H1 (cell line): ENCODE data around the gene ECSIT. TPM values are rescaled to one million over a fixed set of nuclear protein-coding genes. Genes with fewer than 3 reads are reported as not detected.

ENCODE experiments used
- CEBPB ChIP-seq: IDR thresholded peaks from 2 replicates; pipeline ENCODE4 v1.6.1; 2012; ENCODE audit warnings: low read depth, low read length
- RFX5 ChIP-seq: IDR thresholded peaks from 2 replicates; pipeline ENCODE4 v1.6.1; 2011; ENCODE audit warnings: low read depth, low read length, improper control_type of control experiment, borderline replicate concordance
- SP1 ChIP-seq: IDR thresholded peaks from 2 replicates; pipeline ENCODE4 v1.6.1; 2011; ENCODE audit warnings: low read depth, low read length
- YY1 ChIP-seq: IDR thresholded peaks from 2 replicates; pipeline ENCODE4 v1.6.1; 2011; ENCODE audit warnings: low read depth, mild to moderate bottlenecking, low read length
- polyA plus RNA-seq, 7 experiments: library from polyadenylated mRNA; depleted of rRNA in 3 of 7; stranded (reverse) in 5 of 7; unstranded in 2 of 7; fragments of >200 nt in 5 of 7; fragments of 200-250 nt in 2 of 7; gene quantifications; 1 replicate in 5 of 7; 2 replicates in 1 of 7; 4 replicates in 1 of 7; pipeline versions ENCODE4 v1.2.1 to v1.2.3, GENCODE V29; 2011 to 2013; ENCODE audit warnings: missing spikeins in 2 of 7, mixed read lengths in 2 of 7
- total RNA-seq: library from RNA; stranded (reverse); fragmentation: NEBNext Ultra II Directional; extraction: Animal tissue kit (Norgen Biotek cat#: 25700); gene quantifications from 2 replicates; pipeline ENCODE4 v1.2.1, GENCODE V29; 2021
- TF ChIP-seq, protein P1 (sequence below): fragments of 300-600 bp; sonication (generic); IDR thresholded peaks from 2 replicates; pipeline ENCODE4 v1.7.1; 2012; ENCODE audit warnings: low read length, moderate library complexity, mild to moderate bottlenecking, inconsistent platforms; ENCODE audit not compliant: insufficient replicate concordance

Gene ECSIT
- total and polyA plus RNA-seq, 2 of the 8 experiments (the other 6 are each of a cell fraction or from before 2014, with no cell fraction given) = 55.7 to 74.1 TPM

DNA sequence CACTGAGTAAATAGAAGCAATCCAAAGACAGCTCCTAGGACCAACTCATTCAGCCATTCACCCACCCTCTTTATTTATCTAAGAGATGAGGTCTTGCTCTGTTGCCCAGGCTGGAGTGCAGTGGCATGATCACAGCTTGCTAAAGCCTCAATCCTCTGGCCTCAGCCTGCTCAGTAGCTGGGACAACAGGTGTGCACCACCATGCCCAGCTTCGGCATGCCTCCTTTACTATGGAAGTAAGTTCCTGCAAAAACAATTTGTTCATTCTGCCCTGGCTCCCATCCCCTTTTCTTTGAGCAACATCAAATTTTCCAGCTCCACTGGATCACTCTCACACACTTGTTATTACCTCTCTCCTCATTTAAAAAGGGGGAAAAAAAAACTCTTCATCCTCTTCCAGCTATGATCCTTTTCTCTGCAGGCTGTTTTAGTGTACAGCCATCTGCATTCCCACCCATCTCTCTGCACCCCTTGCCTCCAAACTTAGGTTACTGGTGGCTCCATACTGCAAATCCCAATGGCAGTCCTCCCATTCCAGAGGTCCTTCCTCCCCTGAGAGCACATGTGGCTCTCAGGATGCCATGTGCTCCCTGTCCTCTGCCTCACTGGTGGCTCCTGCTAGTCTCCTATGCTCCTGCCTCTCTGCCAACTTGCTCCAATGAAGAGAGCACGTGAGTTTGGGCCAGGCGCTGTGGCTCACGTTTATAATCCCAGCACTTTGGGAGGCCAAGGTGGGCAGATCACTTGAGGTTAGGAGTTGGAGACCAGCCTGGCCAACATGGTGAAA is 27.9 kb upstream of the ECSIT start (continued):
- TF ChIP-seq SP1 (no peak), CEBPB (no peak), RFX5 (no peak), YY1 (no peak)
- TF ChIP-seq, protein P1, sequence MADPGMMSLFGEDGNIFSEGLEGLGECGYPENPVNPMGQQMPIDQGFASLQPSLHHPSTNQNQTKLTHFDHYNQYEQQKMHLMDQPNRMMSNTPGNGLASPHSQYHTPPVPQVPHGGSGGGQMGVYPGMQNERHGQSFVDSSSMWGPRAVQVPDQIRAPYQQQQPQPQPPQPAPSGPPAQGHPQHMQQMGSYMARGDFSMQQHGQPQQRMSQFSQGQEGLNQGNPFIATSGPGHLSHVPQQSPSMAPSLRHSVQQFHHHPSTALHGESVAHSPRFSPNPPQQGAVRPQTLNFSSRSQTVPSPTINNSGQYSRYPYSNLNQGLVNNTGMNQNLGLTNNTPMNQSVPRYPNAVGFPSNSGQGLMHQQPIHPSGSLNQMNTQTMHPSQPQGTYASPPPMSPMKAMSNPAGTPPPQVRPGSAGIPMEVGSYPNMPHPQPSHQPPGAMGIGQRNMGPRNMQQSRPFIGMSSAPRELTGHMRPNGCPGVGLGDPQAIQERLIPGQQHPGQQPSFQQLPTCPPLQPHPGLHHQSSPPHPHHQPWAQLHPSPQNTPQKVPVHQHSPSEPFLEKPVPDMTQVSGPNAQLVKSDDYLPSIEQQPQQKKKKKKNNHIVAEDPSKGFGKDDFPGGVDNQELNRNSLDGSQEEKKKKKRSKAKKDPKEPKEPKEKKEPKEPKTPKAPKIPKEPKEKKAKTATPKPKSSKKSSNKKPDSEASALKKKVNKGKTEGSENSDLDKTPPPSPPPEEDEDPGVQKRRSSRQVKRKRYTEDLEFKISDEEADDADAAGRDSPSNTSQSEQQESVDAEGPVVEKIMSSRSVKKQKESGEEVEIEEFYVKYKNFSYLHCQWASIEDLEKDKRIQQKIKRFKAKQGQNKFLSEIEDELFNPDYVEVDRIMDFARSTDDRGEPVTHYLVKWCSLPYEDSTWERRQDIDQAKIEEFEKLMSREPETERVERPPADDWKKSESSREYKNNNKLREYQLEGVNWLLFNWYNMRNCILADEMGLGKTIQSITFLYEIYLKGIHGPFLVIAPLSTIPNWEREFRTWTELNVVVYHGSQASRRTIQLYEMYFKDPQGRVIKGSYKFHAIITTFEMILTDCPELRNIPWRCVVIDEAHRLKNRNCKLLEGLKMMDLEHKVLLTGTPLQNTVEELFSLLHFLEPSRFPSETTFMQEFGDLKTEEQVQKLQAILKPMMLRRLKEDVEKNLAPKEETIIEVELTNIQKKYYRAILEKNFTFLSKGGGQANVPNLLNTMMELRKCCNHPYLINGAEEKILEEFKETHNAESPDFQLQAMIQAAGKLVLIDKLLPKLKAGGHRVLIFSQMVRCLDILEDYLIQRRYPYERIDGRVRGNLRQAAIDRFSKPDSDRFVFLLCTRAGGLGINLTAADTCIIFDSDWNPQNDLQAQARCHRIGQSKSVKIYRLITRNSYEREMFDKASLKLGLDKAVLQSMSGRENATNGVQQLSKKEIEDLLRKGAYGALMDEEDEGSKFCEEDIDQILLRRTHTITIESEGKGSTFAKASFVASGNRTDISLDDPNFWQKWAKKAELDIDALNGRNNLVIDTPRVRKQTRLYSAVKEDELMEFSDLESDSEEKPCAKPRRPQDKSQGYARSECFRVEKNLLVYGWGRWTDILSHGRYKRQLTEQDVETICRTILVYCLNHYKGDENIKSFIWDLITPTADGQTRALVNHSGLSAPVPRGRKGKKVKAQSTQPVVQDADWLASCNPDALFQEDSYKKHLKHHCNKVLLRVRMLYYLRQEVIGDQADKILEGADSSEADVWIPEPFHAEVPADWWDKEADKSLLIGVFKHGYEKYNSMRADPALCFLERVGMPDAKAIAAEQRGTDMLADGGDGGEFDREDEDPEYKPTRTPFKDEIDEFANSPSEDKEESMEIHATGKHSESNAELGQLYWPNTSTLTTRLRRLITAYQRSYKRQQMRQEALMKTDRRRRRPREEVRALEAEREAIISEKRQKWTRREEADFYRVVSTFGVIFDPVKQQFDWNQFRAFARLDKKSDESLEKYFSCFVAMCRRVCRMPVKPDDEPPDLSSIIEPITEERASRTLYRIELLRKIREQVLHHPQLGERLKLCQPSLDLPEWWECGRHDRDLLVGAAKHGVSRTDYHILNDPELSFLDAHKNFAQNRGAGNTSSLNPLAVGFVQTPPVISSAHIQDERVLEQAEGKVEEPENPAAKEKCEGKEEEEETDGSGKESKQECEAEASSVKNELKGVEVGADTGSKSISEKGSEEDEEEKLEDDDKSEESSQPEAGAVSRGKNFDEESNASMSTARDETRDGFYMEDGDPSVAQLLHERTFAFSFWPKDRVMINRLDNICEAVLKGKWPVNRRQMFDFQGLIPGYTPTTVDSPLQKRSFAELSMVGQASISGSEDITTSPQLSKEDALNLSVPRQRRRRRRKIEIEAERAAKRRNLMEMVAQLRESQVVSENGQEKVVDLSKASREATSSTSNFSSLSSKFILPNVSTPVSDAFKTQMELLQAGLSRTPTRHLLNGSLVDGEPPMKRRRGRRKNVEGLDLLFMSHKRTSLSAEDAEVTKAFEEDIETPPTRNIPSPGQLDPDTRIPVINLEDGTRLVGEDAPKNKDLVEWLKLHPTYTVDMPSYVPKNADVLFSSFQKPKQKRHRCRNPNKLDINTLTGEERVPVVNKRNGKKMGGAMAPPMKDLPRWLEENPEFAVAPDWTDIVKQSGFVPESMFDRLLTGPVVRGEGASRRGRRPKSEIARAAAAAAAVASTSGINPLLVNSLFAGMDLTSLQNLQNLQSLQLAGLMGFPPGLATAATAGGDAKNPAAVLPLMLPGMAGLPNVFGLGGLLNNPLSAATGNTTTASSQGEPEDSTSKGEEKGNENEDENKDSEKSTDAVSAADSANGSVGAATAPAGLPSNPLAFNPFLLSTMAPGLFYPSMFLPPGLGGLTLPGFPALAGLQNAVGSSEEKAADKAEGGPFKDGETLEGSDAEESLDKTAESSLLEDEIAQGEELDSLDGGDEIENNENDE = no peak
